Measurements from ENCODE around the gene APOL1.

DNA sequence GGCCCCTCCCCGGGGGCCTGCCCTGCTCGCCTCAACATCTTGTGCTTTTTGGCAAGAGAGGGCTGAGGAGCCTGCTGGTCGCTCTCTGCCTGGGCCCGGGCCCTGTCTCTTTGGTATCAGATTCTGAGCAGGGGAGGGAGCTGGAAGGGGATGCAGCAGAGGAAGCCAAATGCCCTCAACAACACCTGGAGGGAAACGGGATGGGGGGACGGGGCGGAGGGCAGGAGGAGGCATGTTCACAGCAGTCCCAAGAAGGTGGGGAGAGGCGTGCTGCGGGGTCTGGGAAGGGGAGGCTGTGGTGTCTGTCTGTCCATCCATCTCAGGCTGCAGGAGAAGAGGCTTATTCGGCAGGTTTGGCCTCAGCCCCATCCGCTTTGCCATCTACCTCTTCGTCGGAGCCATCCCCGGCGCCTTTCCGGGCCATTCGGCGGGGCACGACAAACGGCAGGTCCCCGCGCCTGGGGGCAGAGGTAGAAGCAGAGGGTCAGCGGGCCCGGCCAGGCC, 29.4 kb downstream of the APOL1 start:
- TF ChIP-seq CTCF (IDR thresholded peaks at IDR 0.05; ENCODE audit: low read depth, low read length, missing input control): no peak
- TF ChIP-seq MAX (IDR thresholded peaks at IDR 0.05): no peak
- TF ChIP-seq, protein P1, sequence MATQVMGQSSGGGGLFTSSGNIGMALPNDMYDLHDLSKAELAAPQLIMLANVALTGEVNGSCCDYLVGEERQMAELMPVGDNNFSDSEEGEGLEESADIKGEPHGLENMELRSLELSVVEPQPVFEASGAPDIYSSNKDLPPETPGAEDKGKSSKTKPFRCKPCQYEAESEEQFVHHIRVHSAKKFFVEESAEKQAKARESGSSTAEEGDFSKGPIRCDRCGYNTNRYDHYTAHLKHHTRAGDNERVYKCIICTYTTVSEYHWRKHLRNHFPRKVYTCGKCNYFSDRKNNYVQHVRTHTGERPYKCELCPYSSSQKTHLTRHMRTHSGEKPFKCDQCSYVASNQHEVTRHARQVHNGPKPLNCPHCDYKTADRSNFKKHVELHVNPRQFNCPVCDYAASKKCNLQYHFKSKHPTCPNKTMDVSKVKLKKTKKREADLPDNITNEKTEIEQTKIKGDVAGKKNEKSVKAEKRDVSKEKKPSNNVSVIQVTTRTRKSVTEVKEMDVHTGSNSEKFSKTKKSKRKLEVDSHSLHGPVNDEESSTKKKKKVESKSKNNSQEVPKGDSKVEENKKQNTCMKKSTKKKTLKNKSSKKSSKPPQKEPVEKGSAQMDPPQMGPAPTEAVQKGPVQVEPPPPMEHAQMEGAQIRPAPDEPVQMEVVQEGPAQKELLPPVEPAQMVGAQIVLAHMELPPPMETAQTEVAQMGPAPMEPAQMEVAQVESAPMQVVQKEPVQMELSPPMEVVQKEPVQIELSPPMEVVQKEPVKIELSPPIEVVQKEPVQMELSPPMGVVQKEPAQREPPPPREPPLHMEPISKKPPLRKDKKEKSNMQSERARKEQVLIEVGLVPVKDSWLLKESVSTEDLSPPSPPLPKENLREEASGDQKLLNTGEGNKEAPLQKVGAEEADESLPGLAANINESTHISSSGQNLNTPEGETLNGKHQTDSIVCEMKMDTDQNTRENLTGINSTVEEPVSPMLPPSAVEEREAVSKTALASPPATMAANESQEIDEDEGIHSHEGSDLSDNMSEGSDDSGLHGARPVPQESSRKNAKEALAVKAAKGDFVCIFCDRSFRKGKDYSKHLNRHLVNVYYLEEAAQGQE (IDR thresholded peaks at IDR 0.05): no peak
